HG03103 (cell line): Measurements from ENCODE around the gene ABCF3.
"Not testable (repeated sequence)": the region's sequence is repeated elsewhere in the genome, so short reads cannot be mapped to it uniquely, and the experiment has no call there.

Experiments
- ATAC-seq: cut with Tn5 transposase; IDR thresholded peaks from one replicate; pipeline ENCODE4 v1.9.1; 2021; ENCODE audit warnings: low read depth; ENCODE audit not compliant: unreplicated experiment

The ABCF3 gene

GRCh38 chr3:184186184-184186901 is at the start of gene ABCF3:
TSS of gene ABCF3 (plus strand) at chr3:184186199. CDS start at chr3:184186208, 9 bp downstream.
- ATAC-seq: no peak

GRCh38 chr3:184140436-184140835 is 45.6 kb upstream of the ABCF3 start:
- ATAC-seq: no peak

- no peak for ATAC-seq
Measured at GRCh38 chr3:184142199-184142598, 43.8 kb upstream of the ABCF3 start.

GRCh38 chr3:184143327-184143726 is 42.7 kb upstream of the ABCF3 start:
- ATAC-seq: no peak

GRCh38 chr3:184144505-184144904 is 41.5 kb upstream of the ABCF3 start:
- ATAC-seq: no peak

- ATAC-seq: no peak
Measured at GRCh38 chr3:184145111-184145524, 40.9 kb upstream of the ABCF3 start.

GRCh38 chr3:184145751-184146270 is 40.2 kb upstream of the ABCF3 start:
- ATAC-seq: no peak

- ATAC-seq: no peak
Measured at GRCh38 chr3:184148076-184148475, 37.9 kb upstream of the ABCF3 start.

GRCh38 chr3:184149123-184149522 is 36.9 kb upstream of the ABCF3 start:
- no peak for ATAC-seq

DNA sequence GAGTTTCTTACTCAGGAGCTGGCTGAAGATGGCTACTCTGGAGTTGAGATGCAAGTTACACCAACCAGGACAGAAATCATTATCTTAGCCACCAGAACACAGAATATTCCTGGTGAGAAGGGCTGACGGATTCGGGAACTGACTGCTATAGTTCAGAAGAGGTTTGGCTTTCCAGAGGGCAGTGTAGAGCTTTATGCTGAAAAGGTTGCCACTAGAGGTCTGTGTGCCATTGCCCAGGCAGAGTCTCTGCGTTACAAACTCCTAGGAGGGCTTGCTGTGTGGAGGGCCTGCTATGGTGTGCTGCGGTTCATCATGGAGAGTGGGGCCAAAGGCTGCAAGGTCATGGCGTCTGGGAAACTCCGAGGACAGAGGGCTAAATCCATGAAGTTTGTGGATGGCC is 36.2 kb upstream of the ABCF3 start:
- ATAC-seq: not testable (repeated sequence)

DNA sequence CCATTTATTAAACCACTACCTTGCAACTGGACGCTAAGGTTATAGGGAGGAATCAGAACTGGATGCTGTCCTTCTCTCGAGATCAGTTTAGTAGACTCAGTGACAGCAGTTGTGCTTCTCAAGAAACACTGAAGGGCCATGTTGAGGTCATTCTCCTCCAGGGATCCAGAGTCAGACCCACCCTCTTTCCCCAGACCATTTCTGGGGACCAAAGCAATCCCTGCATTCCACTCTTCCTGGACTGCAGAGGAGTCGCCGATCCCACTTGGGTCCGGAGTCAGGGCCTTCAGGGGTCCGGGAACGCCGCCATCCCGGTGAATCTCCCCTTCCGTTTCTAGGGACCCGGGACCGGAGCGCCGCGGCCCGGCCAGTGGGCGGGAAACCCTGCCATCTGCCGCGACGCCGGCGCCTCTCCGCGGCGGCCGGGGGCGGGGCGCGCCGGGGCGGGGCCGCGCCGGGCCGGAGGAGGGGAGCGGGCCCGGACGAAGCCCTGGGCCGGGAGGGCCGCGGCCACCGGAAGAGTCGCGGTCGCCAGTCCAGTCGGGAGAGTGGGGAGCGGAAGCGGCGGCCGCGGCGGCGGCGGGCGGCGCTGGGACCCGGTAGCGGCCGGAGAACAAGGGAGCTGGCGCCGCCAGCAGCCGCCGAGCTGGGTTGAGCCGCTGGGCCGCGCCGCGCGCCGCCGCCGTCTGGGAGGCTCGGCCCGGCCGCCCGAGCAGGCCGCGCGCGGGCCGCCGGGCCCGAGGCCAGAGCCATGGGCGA is 30.9 kb upstream of the ABCF3 start, which contains the start of gene DVL3:
Gene DVL3, plus strand, starts transcription at position 493 of the 759 bp plus-strand sequence. Its CDS starts 259 bp downstream, at position 752.
- peak; percentile 62 for ATAC-seq

GRCh38 chr3:184155644-184156521 is 30.1 kb upstream of the ABCF3 start:
- peak; percentile 8 for ATAC-seq

GRCh38 chr3:184156522-184156955 is 29.5 kb upstream of the ABCF3 start:
- no peak for ATAC-seq

DNA sequence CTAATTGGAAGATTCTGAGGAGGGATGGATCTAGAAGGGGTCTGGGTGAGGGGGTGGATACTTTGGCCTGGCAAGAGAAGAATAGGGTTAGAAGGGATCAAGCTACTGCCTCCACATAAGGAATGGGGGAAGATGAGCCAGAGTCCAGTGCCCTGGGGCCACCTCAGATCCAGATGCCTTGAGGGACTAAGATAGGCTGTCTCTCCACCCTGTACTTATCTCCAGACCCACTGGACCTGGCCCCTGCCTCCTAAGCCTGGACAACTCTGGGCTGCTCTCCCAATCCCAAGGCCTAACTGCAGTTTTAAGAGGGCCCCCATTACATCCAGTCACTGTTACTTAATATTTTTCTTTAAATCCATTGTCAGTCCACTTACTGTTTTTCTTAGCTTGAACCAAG is 28.8 kb upstream of the ABCF3 start:
- no peak for ATAC-seq

GRCh38 chr3:184158404-184158803 is 27.6 kb upstream of the ABCF3 start:
- ATAC-seq: no peak

- ATAC-seq: no peak
Measured at GRCh38 chr3:184160456-184160855, 25.5 kb upstream of the ABCF3 start.

DNA sequence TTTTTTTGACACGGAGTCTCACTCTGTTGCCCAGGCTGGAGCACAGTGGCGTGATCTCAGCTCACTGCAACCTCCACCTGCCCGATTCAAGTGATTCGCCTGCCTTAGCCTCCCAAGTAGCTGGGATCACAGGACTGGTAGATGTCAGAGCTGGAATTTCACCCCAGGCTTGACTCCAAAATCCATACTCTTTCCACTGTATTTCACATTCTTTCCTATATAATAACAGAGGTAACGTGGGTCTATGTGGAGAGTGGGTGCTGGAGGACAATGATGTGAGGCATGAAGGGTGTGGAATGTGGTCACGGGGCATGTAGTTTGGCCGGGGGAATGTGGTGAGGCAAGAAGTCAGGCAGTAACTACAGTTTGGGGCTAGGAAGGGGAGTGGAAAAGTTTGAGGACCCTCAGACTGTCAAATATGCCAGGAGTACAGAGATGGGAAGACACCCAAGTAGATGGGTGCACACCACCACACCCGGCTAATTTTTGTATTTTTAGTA is 23.4 kb upstream of the ABCF3 start:
- not testable (repeated sequence) for ATAC-seq

GRCh38 chr3:184164648-184165330 is 21.2 kb upstream of the ABCF3 start:
- no peak for ATAC-seq

GRCh38 chr3:184165543-184165942 is 20.5 kb upstream of the ABCF3 start:
- no peak for ATAC-seq

DNA sequence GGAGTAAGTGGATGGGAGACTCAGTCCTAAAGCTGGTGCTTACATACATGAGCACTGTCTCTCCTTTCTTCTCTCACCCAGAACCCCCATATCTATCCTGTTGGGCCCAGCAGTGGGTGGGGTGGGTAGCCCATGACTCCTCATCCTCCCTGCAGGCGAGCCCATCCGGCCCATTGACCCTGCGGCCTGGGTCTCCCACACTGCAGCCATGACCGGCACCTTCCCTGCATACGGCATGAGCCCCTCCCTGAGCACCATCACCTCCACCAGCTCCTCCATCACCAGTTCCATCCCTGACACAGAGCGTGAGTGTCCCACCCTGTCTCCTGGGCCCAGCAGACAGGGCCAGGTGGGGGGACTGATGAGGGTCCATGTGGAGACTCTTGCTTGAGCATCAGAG is 19.3 kb upstream of the ABCF3 start:
- ATAC-seq: no peak
